T-helper 1 cell treated with Interleukin-12 subunit alpha and Interleukin-12 subunit beta and Interleukin-4 antibody, amounts not matched to agents 30 μg/mL and 1 μg/mL, for 36 hours (primary cell): ENCODE results near the gene SUCLA2.

ENCODE experiments used
- H3K27ac Mint-ChIP-seq: one replicate; pipeline ENCODE4 v1.8.0; 2021; ENCODE audit warnings: mild to moderate bottlenecking, mixed read lengths
- H3K27me3 Mint-ChIP-seq: one replicate; pipeline ENCODE4 v1.8.0; 2021; ENCODE audit warnings: low read depth, mixed read lengths
- H3K36me3 Mint-ChIP-seq: one replicate; pipeline ENCODE4 v1.8.0; 2021; ENCODE audit warnings: low read depth, mixed read lengths
- H3K4me1 Mint-ChIP-seq: one replicate; pipeline ENCODE4 v1.8.0; 2021; ENCODE audit warnings: low read depth, mixed read lengths
- H3K4me3 Mint-ChIP-seq: one replicate; pipeline ENCODE4 v1.8.0; 2021; ENCODE audit warnings: mild to moderate bottlenecking, moderate library complexity, mixed read lengths
- H3K9me3 Mint-ChIP-seq: one replicate; pipeline ENCODE4 v1.8.0; 2021; ENCODE audit warnings: mixed read lengths

The SUCLA2 gene

GRCh38 chr13:47903836-47904235, 97.2 kb downstream of the SUCLA2 start:
- no peaks in the 10 kb centered on the region for H3K4me1 Mint-ChIP-seq
- no peak overlapping the region for H3K4me3 Mint-ChIP-seq
- H3K27me3 Mint-ChIP-seq: no peaks in the 10 kb centered on the region
- H3K27ac Mint-ChIP-seq: no peak overlapping the region
- peaks cover 6% of the 10 kb centered on the region for H3K9me3 Mint-ChIP-seq
- no peaks in the 10 kb centered on the region for H3K36me3 Mint-ChIP-seq

DNA sequence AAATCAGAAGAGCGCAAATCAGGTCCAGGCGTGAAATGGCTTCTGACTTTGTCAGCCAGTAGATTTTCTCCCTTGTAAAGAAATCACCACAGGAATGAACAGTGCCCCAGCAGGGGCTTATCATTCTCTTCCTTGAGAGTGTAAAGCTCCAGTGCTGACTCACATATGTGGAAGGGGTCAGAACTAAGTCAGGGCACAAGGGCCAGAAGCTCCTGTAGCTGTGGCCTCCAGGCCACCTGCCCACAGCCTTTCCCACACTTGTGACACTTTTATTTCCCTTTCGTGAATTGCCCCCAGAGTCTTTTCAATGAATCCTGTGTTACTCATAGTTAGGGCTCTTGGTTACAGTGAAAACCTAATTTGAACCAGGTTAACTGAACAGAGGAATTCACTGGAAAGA, 99.6 kb downstream of the SUCLA2 start:
- Mint-ChIP-seq H3K27me3 (no peaks in the 10 kb centered on the region), H3K9me3 (peaks cover 6% of the 10 kb centered on the region), H3K4me3 (no peak overlapping the region), H3K36me3 (no peaks in the 10 kb centered on the region), H3K27ac (no peak overlapping the region), H3K4me1 (no peaks in the 10 kb centered on the region)

DNA sequence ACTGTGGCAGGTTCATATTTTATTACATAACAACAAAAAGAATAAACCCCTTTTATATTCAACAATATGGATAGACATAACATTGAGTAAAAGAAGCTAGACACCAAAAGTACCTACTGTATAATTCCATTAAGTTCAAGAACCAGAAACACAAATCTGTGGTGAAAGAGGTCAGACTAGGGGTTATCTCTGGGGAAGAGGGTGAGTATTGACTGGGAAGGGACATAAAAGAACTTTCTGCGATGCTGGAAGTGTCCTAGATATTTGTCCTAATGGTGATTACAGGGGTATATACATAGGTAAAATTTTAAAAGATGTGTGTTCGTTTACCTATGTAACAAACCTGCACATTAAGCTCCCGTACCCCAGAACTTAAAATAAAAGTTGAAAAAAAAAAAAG, 103.0 kb downstream of the SUCLA2 start:
- no peak overlapping the region for H3K4me3 Mint-ChIP-seq
- peaks cover 5% of the 10 kb centered on the region for H3K4me1 Mint-ChIP-seq
- H3K9me3 Mint-ChIP-seq: peaks cover 6% of the 10 kb centered on the region
- no peaks in the 10 kb centered on the region for H3K27me3 Mint-ChIP-seq
- H3K27ac Mint-ChIP-seq: no peak overlapping the region
- H3K36me3 Mint-ChIP-seq: no peaks in the 10 kb centered on the region

GRCh38 chr13:47897411-47898050, 103.5 kb downstream of the SUCLA2 start:
- Mint-ChIP-seq H3K36me3 (no peaks in the 10 kb centered on the region), H3K4me1 (peaks cover 5% of the 10 kb centered on the region), H3K4me3 (no peak overlapping the region), H3K27ac (no peak overlapping the region), H3K9me3 (peaks cover 6% of the 10 kb centered on the region), H3K27me3 (no peaks in the 10 kb centered on the region)

DNA sequence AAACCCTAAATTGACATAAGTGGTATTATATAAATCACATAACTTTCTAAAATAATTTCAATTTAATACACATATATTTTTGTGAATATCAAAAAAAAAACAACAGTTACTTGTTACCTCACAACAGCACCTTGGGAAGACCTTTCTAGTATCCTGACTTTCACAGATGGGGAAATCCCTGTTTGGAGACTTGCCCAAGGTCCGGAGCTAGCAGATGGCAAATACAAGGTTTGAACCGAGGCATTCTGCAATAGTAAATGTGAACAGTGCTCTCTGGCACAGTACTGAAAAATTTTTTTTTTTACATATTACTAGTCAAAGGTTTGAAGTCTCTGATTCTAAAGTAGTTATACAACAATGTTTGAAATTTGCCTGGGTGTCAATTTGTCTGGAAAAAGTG, 104.5 kb downstream of the SUCLA2 start:
- Mint-ChIP-seq H3K4me1 (peaks cover 5% of the 10 kb centered on the region), H3K27ac (no peak overlapping the region), H3K9me3 (peaks cover 6% of the 10 kb centered on the region), H3K27me3 (no peaks in the 10 kb centered on the region), H3K36me3 (no peaks in the 10 kb centered on the region), H3K4me3 (no peak overlapping the region)

DNA sequence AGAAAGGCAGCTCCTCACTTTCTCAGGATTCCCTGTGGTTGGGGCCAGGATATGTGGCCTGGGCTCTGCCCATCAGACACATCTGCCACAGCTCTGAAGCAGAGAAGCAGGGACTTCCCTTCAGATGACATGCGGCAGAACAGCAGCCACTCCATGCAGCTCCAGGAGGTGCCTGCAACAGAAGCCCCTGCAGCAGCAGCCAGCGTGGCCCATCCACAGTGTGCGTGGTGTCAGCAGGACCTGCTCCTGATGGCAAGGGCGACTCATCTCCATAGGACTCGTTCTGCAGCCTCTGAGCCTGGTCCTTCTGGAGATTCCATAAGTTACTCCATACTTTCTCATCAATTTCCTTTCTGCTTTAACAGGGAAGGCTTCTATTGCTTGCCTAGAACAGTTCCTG, 105.0 kb downstream of the SUCLA2 start:
- Mint-ChIP-seq H3K4me1 (peaks cover 5% of the 10 kb centered on the region), H3K27me3 (no peaks in the 10 kb centered on the region), H3K4me3 (no peak overlapping the region), H3K27ac (no peak overlapping the region), H3K9me3 (peaks cover 6% of the 10 kb centered on the region), H3K36me3 (no peaks in the 10 kb centered on the region)

DNA sequence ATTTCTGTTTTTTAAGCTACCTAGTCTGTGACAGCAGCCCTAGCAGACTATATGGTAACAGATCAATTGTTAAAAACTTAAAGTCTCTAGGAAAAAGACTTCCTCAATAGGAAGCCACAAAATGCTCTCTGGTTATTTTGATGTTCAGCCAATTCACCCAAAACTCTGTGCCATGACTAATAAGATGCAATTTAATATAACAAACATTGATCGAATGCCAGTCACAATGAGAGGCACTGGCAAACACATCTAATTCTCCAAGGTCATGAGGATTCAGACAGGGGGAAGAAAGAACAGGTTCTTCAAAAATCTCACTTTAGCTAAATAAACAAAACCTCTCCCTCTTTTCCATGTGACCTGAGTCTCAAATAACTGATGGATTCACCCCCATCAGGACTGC, 107.5 kb downstream of the SUCLA2 start:
- no peaks in the 10 kb centered on the region for H3K27me3 Mint-ChIP-seq
- peaks cover 15% of the 10 kb centered on the region for H3K4me1 Mint-ChIP-seq
- H3K27ac Mint-ChIP-seq: no peak overlapping the region
- H3K9me3 Mint-ChIP-seq: no peaks in the 10 kb centered on the region
- no peaks in the 10 kb centered on the region for H3K36me3 Mint-ChIP-seq
- no peak overlapping the region for H3K4me3 Mint-ChIP-seq
